ENCODE results near the gene ZDHHC8.

- TF ChIP-seq CTCF (IDR thresholded peaks at IDR 0.05; ENCODE audit: low read length) (no peak), EZH2 (IDR thresholded peaks at IDR 0.05; ENCODE audit: borderline replicate concordance, low read length) (no peak)
Measured at GRCh38 chr22:20178075-20178914, 46.7 kb downstream of the ZDHHC8 start.
